ENCODE results near the gene CLASP2. TPM values are rescaled to one million over a fixed set of nuclear protein-coding genes. Genes with fewer than 3 reads are reported as not detected.

CLASP2 gene
- total RNA-seq, 1 donor from 2014 or later = 65.0 TPM

DNA sequence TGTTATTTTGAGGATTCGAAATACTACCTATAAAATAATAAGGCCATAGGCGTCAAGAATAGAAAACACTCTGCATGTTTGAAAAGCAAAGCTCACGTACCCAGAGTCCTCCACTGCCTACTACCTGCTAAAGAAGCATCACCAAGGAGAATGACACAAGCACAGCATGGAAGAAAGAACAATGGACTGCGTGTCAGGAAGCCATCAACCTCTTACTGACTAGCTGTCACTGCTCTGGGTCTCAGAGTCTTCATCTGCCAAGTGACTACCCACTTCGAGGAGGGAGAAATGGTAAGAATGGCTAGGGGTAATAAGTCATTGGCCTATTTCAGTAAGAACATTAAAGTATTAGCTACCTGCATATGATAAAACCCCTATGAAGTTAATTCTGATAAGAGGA lies 49.4 kb downstream of the CLASP2 start:
- peaks cover 4% of the 10 kb centered on the region for H3K4me1 Mint-ChIP-seq (ENCODE audit: low read depth, unreplicated experiment)
- H3K27me3 Mint-ChIP-seq (ENCODE audit: low read depth, unreplicated experiment) = no peaks in the 10 kb centered on the region
- H3K27ac Mint-ChIP-seq (ENCODE audit: unreplicated experiment) = no peak overlapping the region
- no peak overlapping the region for H2AFZ ChIP-seq (ENCODE audit: low read depth, low read length)
- no peaks in the 10 kb centered on the region for H3K27me3 ChIP-seq (ENCODE audit: insufficient read depth, low read length)
- H3K4me2 ChIP-seq (ENCODE audit: low read length) = no peak overlapping the region
- H3K27ac ChIP-seq (ENCODE audit: low read depth, low read length) = no peak overlapping the region
- TF ChIP-seq EZH2 (IDR thresholded peaks at IDR 0.05; ENCODE audit: insufficient read depth, low read length) = no peak
- TF ChIP-seq, protein P1, sequence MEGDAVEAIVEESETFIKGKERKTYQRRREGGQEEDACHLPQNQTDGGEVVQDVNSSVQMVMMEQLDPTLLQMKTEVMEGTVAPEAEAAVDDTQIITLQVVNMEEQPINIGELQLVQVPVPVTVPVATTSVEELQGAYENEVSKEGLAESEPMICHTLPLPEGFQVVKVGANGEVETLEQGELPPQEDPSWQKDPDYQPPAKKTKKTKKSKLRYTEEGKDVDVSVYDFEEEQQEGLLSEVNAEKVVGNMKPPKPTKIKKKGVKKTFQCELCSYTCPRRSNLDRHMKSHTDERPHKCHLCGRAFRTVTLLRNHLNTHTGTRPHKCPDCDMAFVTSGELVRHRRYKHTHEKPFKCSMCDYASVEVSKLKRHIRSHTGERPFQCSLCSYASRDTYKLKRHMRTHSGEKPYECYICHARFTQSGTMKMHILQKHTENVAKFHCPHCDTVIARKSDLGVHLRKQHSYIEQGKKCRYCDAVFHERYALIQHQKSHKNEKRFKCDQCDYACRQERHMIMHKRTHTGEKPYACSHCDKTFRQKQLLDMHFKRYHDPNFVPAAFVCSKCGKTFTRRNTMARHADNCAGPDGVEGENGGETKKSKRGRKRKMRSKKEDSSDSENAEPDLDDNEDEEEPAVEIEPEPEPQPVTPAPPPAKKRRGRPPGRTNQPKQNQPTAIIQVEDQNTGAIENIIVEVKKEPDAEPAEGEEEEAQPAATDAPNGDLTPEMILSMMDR (IDR thresholded peaks at IDR 0.05; ENCODE audit: insufficient read depth, low read depth, low read length) = no peak
- peaks cover 9% of the 10 kb centered on the region for H3K4me1 ChIP-seq (ENCODE audit: insufficient read depth, low read length)
- H3K9me3 Mint-ChIP-seq (ENCODE audit: unreplicated experiment) = peaks cover 4% of the 10 kb centered on the region
- no peak overlapping the region for H3K4me3 ChIP-seq (ENCODE audit: insufficient read depth, low read depth, low read length)
- DNase-seq (ENCODE audit: low read depth) = no peak
- peaks cover 16% of the 10 kb centered on the region for H3K36me3 Mint-ChIP-seq (ENCODE audit: low read depth, unreplicated experiment)
- H3K79me2 ChIP-seq (ENCODE audit: insufficient read depth, low read length) = no peaks in the 10 kb centered on the region
- no peak overlapping the region for H3K4me3 Mint-ChIP-seq (ENCODE audit: unreplicated experiment)
- no peaks in the 10 kb centered on the region for H3K9me3 ChIP-seq (ENCODE audit: insufficient read depth, low read depth, low read length)
- FAIRE-seq = no peak
- no peaks in the 10 kb centered on the region for H3K36me3 ChIP-seq (ENCODE audit: insufficient read depth, low read length)
- H3K9ac ChIP-seq (ENCODE audit: low read length) = no peak overlapping the region
- H4K20me1 ChIP-seq (ENCODE audit: insufficient read depth, low read length) = no peaks in the 10 kb centered on the region

DNA sequence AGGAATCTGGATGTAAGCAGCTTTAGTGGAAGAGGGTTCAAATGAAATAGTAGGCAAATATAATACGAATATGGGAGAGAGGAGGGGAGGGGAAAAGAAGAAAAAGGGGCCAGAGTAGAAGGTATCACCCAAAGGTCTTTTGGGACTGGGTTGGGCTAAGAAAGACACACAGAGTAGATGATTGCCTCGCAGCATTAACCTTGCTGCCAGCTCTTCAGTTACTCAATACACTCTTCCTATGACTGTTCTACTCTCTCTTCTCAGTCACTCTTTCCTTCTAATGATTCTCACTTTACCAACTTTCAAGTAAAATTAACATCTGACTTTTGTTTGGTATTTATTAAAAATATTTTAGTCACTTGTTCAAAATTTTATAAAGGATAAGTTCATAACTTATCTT lies 52.8 kb downstream of the CLASP2 start:
- Histone ChIP-seq H3K9ac (ENCODE audit: low read length) (no peak overlapping the region), H3K9me3 (ENCODE audit: insufficient read depth, low read depth, low read length) (no peaks in the 10 kb centered on the region), H3K4me1 (ENCODE audit: insufficient read depth, low read length) (peaks cover 9% of the 10 kb centered on the region), H2AFZ (ENCODE audit: low read depth, low read length) (no peak overlapping the region), H3K27ac (ENCODE audit: low read depth, low read length) (no peak overlapping the region), H3K4me2 (ENCODE audit: low read length) (no peak overlapping the region), H4K20me1 (ENCODE audit: insufficient read depth, low read length) (no peaks in the 10 kb centered on the region), H3K79me2 (ENCODE audit: insufficient read depth, low read length) (no peaks in the 10 kb centered on the region), H3K4me3 (ENCODE audit: insufficient read depth, low read depth, low read length) (no peak overlapping the region), H3K27me3 (ENCODE audit: insufficient read depth, low read length) (no peaks in the 10 kb centered on the region), H3K36me3 (ENCODE audit: insufficient read depth, low read length) (no peaks in the 10 kb centered on the region)
- Mint-ChIP-seq H3K4me3 (ENCODE audit: unreplicated experiment) (no peak overlapping the region), H3K27ac (ENCODE audit: unreplicated experiment) (peak overlapping the region; percentile 78), H3K27me3 (ENCODE audit: low read depth, unreplicated experiment) (no peaks in the 10 kb centered on the region), H3K9me3 (ENCODE audit: unreplicated experiment) (no peaks in the 10 kb centered on the region), H3K36me3 (ENCODE audit: low read depth, unreplicated experiment) (peaks cover 3% of the 10 kb centered on the region), H3K4me1 (ENCODE audit: low read depth, unreplicated experiment) (peaks cover 4% of the 10 kb centered on the region)
- DNase-seq (ENCODE audit: low read depth) (no peak), FAIRE-seq (no peak)
- no peak for TF ChIP-seq EZH2 (IDR thresholded peaks at IDR 0.05; ENCODE audit: insufficient read depth, low read length)
- TF ChIP-seq, protein P1 (IDR thresholded peaks at IDR 0.05; ENCODE audit: insufficient read depth, low read depth, low read length) = no peak

- peaks cover 2% of the 10 kb centered on the region for H3K36me3 Mint-ChIP-seq (ENCODE audit: low read depth, unreplicated experiment)
- H3K9ac ChIP-seq (ENCODE audit: low read length) = no peak overlapping the region
- H3K4me2 ChIP-seq (ENCODE audit: low read length) = peak overlapping the region; percentile 25
- H3K36me3 ChIP-seq (ENCODE audit: insufficient read depth, low read length) = no peaks in the 10 kb centered on the region
- no peak overlapping the region for H3K27ac Mint-ChIP-seq (ENCODE audit: unreplicated experiment)
- TF ChIP-seq, protein P1 (IDR thresholded peaks at IDR 0.05; ENCODE audit: insufficient read depth, low read depth, low read length) = no peak
- no peak for TF ChIP-seq EZH2 (IDR thresholded peaks at IDR 0.05; ENCODE audit: insufficient read depth, low read length)
- H3K79me2 ChIP-seq (ENCODE audit: insufficient read depth, low read length) = no peaks in the 10 kb centered on the region
- H3K4me3 Mint-ChIP-seq (ENCODE audit: unreplicated experiment) = no peak overlapping the region
- no peaks in the 10 kb centered on the region for H3K9me3 Mint-ChIP-seq (ENCODE audit: unreplicated experiment)
- no peaks in the 10 kb centered on the region for H3K9me3 ChIP-seq (ENCODE audit: insufficient read depth, low read depth, low read length)
- no peaks in the 10 kb centered on the region for H3K27me3 ChIP-seq (ENCODE audit: insufficient read depth, low read length)
- DNase-seq (ENCODE audit: low read depth) (peak; percentile 86), FAIRE-seq (peak; percentile 66)
- H3K4me3 ChIP-seq (ENCODE audit: insufficient read depth, low read depth, low read length) = no peak overlapping the region
- H4K20me1 ChIP-seq (ENCODE audit: insufficient read depth, low read length) = no peaks in the 10 kb centered on the region
- H3K4me1 ChIP-seq (ENCODE audit: insufficient read depth, low read length) = peaks cover 19% of the 10 kb centered on the region
- no peak overlapping the region for H2AFZ ChIP-seq (ENCODE audit: low read depth, low read length)
- peaks cover 14% of the 10 kb centered on the region for H3K4me1 Mint-ChIP-seq (ENCODE audit: low read depth, unreplicated experiment)
- H3K27me3 Mint-ChIP-seq (ENCODE audit: low read depth, unreplicated experiment) = no peaks in the 10 kb centered on the region
- no peak overlapping the region for H3K27ac ChIP-seq (ENCODE audit: low read depth, low read length)
Measured at GRCh38 chr3:33664195-33664594, 53.9 kb downstream of the CLASP2 start.
